ENCODE measurements around the gene CIITA.
"Not testable (repeated sequence)": the region's sequence is repeated elsewhere in the genome, so short reads cannot be mapped to it uniquely, and the experiment has no call there.

Gene CIITA, protein sequence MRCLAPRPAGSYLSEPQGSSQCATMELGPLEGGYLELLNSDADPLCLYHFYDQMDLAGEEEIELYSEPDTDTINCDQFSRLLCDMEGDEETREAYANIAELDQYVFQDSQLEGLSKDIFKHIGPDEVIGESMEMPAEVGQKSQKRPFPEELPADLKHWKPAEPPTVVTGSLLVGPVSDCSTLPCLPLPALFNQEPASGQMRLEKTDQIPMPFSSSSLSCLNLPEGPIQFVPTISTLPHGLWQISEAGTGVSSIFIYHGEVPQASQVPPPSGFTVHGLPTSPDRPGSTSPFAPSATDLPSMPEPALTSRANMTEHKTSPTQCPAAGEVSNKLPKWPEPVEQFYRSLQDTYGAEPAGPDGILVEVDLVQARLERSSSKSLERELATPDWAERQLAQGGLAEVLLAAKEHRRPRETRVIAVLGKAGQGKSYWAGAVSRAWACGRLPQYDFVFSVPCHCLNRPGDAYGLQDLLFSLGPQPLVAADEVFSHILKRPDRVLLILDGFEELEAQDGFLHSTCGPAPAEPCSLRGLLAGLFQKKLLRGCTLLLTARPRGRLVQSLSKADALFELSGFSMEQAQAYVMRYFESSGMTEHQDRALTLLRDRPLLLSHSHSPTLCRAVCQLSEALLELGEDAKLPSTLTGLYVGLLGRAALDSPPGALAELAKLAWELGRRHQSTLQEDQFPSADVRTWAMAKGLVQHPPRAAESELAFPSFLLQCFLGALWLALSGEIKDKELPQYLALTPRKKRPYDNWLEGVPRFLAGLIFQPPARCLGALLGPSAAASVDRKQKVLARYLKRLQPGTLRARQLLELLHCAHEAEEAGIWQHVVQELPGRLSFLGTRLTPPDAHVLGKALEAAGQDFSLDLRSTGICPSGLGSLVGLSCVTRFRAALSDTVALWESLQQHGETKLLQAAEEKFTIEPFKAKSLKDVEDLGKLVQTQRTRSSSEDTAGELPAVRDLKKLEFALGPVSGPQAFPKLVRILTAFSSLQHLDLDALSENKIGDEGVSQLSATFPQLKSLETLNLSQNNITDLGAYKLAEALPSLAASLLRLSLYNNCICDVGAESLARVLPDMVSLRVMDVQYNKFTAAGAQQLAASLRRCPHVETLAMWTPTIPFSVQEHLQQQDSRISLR

DNA sequence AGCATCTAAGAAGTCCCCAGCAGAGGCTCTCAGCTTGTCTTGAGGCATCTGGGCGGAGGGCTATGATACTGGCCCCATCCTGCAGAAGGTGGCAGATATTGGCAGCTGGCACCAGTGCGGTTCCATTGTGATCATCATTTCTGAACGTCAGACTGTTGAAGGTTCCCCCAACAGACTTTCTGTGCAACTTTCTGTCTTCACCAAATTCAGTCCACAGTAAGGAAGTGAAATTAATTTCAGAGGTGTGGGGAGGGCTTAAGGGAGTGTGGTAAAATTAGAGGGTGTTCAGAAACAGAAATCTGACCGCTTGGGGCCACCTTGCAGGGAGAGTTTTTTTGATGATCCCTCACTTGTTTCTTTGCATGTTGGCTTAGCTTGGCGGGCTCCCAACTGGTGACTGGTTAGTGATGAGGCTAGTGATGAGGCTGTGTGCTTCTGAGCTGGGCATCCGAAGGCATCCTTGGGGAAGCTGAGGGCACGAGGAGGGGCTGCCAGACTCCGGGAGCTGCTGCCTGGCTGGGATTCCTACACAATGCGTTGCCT is at the start of gene CIITA:
CIITA (plus strand) TSS at position 404 of the 543 bp plus-strand sequence; CDS start at position 533, 129 bp downstream.
- peak; percentile 77 to 87 for DNase-seq

- DNase-seq, result no peak
Observed at GRCh38 chr16:10827691-10828341, 49.2 kb upstream of the CIITA start.

DNA sequence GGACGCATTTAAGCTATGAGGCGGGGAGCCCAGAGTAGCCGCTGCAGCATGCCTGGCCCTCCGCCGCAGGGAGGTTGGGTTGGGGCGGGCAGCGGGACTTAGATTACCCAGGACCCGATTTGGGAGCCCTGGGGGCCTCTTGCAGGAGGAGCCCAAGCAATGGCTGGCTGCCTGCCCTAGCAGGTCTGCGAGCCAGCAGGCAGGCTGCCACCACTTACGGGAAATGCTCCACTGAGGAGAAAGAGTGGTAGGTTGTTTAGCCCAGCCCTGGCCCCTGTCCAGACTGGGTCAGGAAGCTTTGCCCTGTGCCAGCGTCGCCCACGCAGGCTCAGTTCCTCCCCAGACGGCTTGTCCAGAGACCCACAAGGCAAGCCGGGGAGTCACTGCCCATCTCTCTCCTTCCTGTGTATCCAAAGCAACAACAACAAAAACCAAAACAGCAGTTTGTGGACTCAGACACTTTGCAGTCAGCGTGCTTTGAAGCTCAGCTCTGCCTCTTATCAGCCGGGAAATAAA is 48.1 kb upstream of the CIITA start:
- DNase-seq, result peak; percentile 9 to 51

DNA sequence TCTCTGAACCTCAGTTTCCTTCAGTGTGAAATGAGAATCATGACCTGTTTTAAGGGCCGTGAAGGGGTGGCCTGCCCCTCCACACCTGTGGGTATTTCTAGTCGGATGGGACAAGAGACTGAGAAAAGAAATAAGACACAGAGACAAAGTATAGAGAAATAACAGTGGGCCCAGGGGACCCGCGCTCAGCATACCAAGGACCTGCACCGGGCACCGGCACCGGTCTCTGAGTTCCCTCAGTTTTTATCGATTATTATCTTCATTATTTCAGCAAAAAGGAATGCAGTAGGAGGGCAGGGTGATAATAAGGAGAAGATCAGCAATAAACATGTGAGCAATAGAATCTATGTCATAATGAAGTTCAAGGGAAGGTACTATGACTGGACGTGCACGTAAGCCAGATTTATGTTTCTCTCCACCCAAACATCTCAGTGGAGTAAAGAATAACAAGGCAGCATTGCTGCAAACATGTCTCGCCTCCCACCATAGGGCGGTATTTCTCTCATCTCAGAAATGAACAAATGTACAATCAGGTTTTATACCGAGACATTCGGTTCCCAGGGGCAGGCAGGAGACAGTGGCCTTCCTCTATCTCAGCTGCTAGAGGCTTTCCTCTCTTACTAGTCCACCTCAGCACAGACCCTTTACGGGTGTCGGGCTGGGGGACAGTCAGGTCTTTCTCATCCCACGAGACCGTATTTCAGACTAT is 47.5 kb upstream of the CIITA start:
- not testable (repeated sequence) for DNase-seq

- not testable (repeated sequence) for DNase-seq
Observed at GRCh38 chr16:10830240-10830639, 46.8 kb upstream of the CIITA start.

DNA sequence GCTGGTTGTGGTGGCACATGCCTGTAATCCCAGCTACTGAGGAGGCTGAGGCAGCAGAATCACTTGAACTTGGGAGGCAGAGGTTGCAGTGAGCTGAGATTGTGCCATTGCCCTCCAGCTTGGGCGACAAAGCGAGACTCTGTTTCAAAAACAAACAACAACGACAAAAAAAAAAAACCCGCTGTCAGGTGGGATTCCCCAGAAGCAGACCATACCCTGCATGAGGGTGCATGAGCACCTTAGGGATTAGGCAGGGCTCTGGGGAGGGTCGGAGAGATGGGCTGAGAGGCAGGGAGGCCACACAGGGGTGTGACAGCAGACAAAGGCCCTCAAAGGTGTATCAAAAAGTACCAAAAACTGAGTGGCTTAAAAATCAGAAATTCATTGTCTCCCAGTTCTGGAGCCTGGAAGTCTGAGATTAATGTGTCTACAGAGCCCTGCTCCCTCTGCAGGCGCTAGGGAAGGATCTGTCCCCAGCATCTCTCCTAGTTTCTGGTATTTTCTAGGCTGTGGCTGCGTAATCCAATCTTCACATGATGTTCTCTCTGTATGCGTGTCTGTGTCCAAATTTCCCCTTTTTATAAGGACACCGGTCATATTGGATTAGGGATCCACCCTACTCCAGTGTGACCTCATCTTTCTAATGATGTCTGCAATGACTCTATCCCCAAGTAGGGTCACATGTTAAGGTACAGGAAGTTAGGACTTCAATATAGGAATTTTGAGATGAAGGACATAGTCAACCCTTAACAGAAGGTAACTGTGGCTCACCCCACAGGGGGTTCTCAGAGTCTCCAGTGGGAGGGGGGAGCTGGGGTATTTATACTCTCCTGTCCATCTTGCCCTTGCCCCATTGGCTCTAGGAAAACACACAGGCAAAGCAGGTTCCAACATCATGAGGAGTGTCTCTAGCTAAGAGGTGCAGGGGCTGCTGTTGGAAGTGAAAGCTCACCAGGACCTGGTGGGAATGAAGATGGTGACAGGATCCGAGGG is 44.8 kb upstream of the CIITA start:
- no peak for DNase-seq

GRCh38 chr16:10833271-10833670 is 43.7 kb upstream of the CIITA start:
- DNase-seq, result no peak

- no peak for DNase-seq
Observed at GRCh38 chr16:10834130-10834529, 42.9 kb upstream of the CIITA start.

GRCh38 chr16:10834766-10835165 is 42.2 kb upstream of the CIITA start:
- no peak for DNase-seq

GRCh38 chr16:10835281-10835931 is 41.6 kb upstream of the CIITA start:
- DNase-seq, result no peak

DNA sequence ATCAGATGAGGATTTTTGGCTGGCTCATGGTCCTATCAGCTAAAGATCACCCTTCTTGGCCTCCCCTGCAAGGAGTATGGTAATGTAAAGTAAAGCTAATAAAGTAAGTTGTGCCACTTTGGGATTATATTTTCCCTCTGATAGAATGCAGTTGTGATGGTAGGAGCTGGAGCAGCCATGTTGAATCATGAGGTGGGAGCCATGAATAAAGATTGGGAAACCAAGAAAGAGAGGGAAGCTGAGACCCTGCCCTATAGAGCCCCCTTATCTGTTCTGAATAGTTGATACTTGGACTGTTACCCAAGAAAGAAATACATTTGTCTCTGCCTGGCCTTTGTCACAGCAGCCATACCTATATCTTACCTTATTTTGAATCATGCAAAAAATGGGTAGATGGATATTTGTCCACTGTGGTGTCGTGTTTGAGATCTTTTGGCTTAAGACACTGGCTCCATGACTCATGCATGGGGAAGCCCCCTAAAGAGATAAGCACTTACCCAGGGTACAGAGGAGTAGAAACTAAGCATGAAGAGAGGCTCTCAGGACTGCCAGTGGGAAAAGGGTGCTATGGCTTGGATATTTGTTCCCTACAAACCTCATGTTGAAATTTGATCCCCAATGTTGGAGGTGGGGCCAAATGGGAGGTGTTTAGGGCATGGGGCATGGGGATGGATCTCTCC is 40.7 kb upstream of the CIITA start:
- DNase-seq, result no peak

- no peak for DNase-seq
Observed at GRCh38 chr16:10838621-10839278, 38.3 kb upstream of the CIITA start.

DNA sequence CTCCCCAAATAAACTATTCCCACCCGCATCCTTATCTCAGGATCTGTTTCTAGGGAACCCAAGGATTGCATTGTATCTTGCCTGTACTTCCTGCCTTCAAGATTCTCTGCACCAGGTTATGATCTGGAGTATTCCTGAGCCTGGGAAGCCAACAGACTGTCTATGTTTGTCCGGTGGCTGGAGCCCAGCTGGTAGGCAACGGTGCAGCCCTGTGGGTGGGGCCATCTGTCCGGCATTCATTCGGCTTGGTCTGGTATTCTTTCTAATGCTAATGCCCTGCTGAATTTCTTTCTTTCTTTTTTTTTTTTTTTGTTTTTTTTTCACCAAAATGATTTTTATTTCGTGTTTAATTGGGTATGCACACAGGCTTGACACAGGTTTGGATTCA is 37.7 kb upstream of the CIITA start:
- DNase-seq, result no peak

DNA sequence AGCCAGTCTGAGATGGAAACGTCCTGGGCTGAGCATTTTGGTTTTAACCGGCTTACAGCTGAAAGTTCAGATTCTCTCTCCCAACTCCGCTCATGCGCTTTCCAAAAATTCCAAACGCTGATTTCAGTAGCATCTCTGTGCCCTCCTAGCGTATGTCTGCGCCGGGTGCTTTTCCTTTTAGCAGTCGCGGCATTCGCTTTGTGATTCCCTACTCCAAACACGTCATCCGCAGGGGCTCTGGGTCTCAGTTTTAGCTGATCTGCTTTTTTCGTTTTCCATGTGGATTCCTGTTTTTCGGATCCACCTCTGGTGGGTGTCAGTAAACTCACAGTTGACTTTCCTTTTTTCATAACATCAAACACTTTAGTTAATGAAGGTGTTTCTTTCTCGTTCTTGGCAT is 36.3 kb upstream of the CIITA start:
- DNase-seq, result no peak

DNA sequence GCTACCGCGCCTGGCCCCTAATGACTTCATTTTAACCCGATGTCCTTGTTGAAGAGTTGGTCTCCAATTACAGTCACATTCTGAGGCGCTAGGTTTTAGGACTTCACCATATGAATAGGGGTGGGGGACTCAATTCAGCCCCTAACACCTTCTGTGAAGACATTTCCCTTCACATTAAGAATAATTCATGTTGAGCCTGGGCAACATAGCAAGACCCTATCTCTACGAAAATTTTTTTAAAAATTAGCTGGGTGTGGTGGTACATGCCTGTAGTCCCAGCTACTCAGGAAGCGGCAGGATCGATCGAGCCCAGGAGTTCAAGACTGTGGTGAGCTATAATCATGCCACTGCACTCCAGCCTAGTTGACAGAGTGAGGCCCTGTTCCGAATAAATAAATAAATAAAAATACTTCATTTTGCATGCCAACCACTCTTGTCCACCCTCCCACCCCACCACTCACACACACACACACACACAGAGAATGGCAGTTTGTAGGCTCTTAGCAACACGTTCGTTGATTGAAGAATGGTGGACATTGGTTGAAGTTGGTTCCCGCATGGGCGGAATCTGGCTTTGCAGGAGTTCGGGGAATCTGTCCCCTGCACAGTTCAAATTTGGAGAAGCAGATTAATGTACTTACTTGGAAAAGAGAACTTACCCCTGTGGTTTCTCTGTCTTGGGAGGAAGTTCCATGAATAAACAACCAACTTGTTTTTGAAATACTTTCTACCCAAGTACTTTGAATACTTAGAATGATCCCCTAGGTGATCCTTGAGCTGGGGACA is 30.6 kb upstream of the CIITA start:
- peak in 1 of 2 donors; percentile 44 for DNase-seq

DNA sequence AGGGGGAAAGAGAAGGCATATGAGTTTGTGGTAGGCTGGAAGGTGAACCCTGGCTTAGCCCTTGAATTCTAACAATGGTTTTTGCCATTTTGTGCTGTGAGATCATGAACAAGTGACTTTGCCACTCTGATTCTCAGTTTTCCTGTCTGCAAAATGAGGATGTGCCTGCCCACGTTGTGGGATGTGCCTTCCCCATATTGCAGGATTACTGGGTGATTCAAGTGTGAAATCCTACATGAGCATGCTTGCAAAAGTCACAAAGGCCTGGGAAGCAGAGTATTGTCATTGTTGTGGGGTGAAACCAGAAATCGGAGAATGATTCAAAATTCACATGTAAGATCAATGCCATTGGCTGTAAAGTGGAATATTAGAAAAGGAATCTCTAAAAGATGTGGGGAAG is 29.8 kb upstream of the CIITA start:
- DNase-seq, result no peak

- no peak for DNase-seq
Observed at GRCh38 chr16:10849736-10850477, 27.1 kb upstream of the CIITA start.

Measured in CD4-positive, alpha-beta T cell treated with Interleukin-4 for 1 hour (primary cell).